Astrocyte (in vitro differentiated cells and primary cell): ENCODE measurements around the gene INPP5A.

ENCODE experiments used
- EZH2 ChIP-seq: IDR thresholded peaks from 2 replicates; pipeline ENCODE4 v1.6.1; 2012; ENCODE audit warnings: mild to moderate bottlenecking, low read length, inconsistent platforms; ENCODE audit not compliant: insufficient read depth
- TF ChIP-seq, protein P1 (sequence below): IDR thresholded peaks from 2 replicates; pipeline ENCODE4 v1.5.1; 2011; ENCODE audit warnings: low read depth, mild to moderate bottlenecking, inconsistent platforms, low read length, moderate library complexity; ENCODE audit not compliant: insufficient read depth

GRCh38 chr10:132640326-132641125, 102.9 kb downstream of the INPP5A start:
- TF ChIP-seq, protein P1, sequence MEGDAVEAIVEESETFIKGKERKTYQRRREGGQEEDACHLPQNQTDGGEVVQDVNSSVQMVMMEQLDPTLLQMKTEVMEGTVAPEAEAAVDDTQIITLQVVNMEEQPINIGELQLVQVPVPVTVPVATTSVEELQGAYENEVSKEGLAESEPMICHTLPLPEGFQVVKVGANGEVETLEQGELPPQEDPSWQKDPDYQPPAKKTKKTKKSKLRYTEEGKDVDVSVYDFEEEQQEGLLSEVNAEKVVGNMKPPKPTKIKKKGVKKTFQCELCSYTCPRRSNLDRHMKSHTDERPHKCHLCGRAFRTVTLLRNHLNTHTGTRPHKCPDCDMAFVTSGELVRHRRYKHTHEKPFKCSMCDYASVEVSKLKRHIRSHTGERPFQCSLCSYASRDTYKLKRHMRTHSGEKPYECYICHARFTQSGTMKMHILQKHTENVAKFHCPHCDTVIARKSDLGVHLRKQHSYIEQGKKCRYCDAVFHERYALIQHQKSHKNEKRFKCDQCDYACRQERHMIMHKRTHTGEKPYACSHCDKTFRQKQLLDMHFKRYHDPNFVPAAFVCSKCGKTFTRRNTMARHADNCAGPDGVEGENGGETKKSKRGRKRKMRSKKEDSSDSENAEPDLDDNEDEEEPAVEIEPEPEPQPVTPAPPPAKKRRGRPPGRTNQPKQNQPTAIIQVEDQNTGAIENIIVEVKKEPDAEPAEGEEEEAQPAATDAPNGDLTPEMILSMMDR = no peak
- no peak for TF ChIP-seq EZH2
